Trophoblast cell (in vitro differentiated cells and primary cell): ENCODE results near the gene ZNF775.

Source experiments
- DNase-seq, 2 donors: peaks; one replicate each; pipeline ENCODE4 v3.0.0-alpha.2; 2016
- H2AFZ ChIP-seq: 2 replicates; pipeline ENCODE4 v1.6.1; 2013; ENCODE audit warnings: low read length, moderate library complexity, mild to moderate bottlenecking; ENCODE audit not compliant: insufficient read depth, poor library complexity
- H2AK5ac ChIP-seq: 2 replicates; pipeline ENCODE4 v1.6.1; 2013; ENCODE audit warnings: mild to moderate bottlenecking, low read length
- H2BK120ac ChIP-seq: 2 replicates; pipeline ENCODE4 v1.6.1; 2013; ENCODE audit warnings: low read length, mild to moderate bottlenecking, moderate library complexity; ENCODE audit not compliant: insufficient read depth, poor library complexity
- H2BK12ac ChIP-seq: 2 replicates; pipeline ENCODE4 v1.6.1; 2013; ENCODE audit warnings: mild to moderate bottlenecking, low read length, moderate library complexity
- H2BK5ac ChIP-seq: 2 replicates; pipeline ENCODE4 v1.6.1; 2013; ENCODE audit warnings: low read length, low read depth, moderate library complexity, mild to moderate bottlenecking; ENCODE audit not compliant: poor library complexity
- H3K14ac ChIP-seq: 2 replicates; pipeline ENCODE4 v1.6.1; 2013; ENCODE audit warnings: mild to moderate bottlenecking, low read length
- H3K18ac ChIP-seq: 2 replicates; pipeline ENCODE4 v1.6.1; 2013; ENCODE audit warnings: mild to moderate bottlenecking, low read length
- H3K23ac ChIP-seq: 2 replicates; pipeline ENCODE4 v1.6.1; 2013; ENCODE audit warnings: low read length
- H3K27ac ChIP-seq: 2 replicates; pipeline ENCODE4 v1.5.1; 2013; ENCODE audit warnings: low read depth, mild to moderate bottlenecking, inconsistent platforms, low read length, moderate library complexity
- H3K27me3 ChIP-seq: 2 replicates; pipeline ENCODE4 v1.6.1; 2013; ENCODE audit warnings: inconsistent platforms, mild to moderate bottlenecking, low read length, moderate library complexity; ENCODE audit not compliant: insufficient read depth
- H3K36me3 ChIP-seq, 2 experiments: 1 replicate in 1 of 2; 2 replicates in 1 of 2; pipeline ENCODE4 v1.6.1; 2013; ENCODE audit warnings: low read length in 2 of 2, mild to moderate bottlenecking in 2 of 2, moderate library complexity in 1 of 2; ENCODE audit not compliant: insufficient read depth in 2 of 2, control insufficient read depth in 1 of 2
- H3K4ac ChIP-seq: 2 replicates; pipeline ENCODE4 v1.6.1; 2013; ENCODE audit warnings: low read depth, mild to moderate bottlenecking, low read length, moderate library complexity
- H3K4me1 ChIP-seq, 2 experiments: 1 replicate in 1 of 2; 2 replicates in 1 of 2; pipeline ENCODE4 v1.6.1; 2013; ENCODE audit warnings: low read length in 2 of 2, mild to moderate bottlenecking in 2 of 2, moderate library complexity in 1 of 2; ENCODE audit not compliant: insufficient read depth in 2 of 2, control insufficient read depth in 1 of 2
- H3K4me2 ChIP-seq: 2 replicates; pipeline ENCODE4 v1.6.1; 2013; ENCODE audit warnings: inconsistent platforms, mild to moderate bottlenecking, low read length, moderate library complexity
- H3K4me3 ChIP-seq: 2 replicates; pipeline ENCODE4 v1.5.1; 2013; ENCODE audit warnings: mild to moderate bottlenecking, low read depth, low read length, inconsistent platforms
- H3K79me1 ChIP-seq: one replicate; pipeline ENCODE4 v1.6.1; 2013; ENCODE audit warnings: low read length
- H3K79me2 ChIP-seq: 2 replicates; pipeline ENCODE4 v1.6.1; 2013; ENCODE audit warnings: low read length, mild to moderate bottlenecking; ENCODE audit not compliant: control insufficient read depth, insufficient read depth, poor library complexity
- H3K9ac ChIP-seq: 2 replicates; pipeline ENCODE4 v1.6.1; 2013; ENCODE audit warnings: mild to moderate bottlenecking, low read length
- H3K9me3 ChIP-seq: 2 replicates; pipeline ENCODE4 v1.6.1; 2013; ENCODE audit warnings: low read depth, mild to moderate bottlenecking, control low read depth, inconsistent platforms, low read length; ENCODE audit not compliant: insufficient read depth
- H4K12ac ChIP-seq: 2 replicates; pipeline ENCODE4 v1.6.1; 2013; ENCODE audit warnings: low read depth, mild to moderate bottlenecking, low read length, moderate library complexity
- H4K8ac ChIP-seq: 2 replicates; pipeline ENCODE4 v1.6.1; 2013; ENCODE audit warnings: low read depth, mild to moderate bottlenecking, low read length, moderate library complexity
- H4K91ac ChIP-seq: one replicate; pipeline ENCODE4 v1.6.1; 2013; ENCODE audit warnings: low read depth, mild to moderate bottlenecking, low read length, moderate library complexity
- whole genome bisulfite sequencing: extraction: QIAGEN DNeasy Blood & Tissue Kit; methylation state at CpG from one replicate; pipeline ENCODE4 v1.1.7; 2013; ENCODE audit warnings: missing lambda C conversion rate; ENCODE audit not compliant: insufficient read length, insufficient coverage; ENCODE audit errors: extremely low coverage; 5-methylcytosine and 5-hydroxymethylcytosine counted together

Gene ZNF775

GRCh38 chr7:150399421-150400007 lies 20.4 kb downstream of the ZNF775 start:
- Histone ChIP-seq H4K8ac (peak overlapping the region; percentile 81), H4K12ac (no peak overlapping the region), H3K9me3 (peaks cover 1% of the 10 kb centered on the region), H3K4me3 (no peak overlapping the region), H2BK120ac (peak overlapping the region; percentile 90), H3K4ac (peak overlapping the region; percentile 58), H4K91ac (peak overlapping the region; percentile 96), H3K18ac (peak overlapping the region; percentile 60), H3K9ac (no peak overlapping the region), H3K27ac (peak overlapping the region; percentile 99), H3K79me2 (peaks cover 20% of the 10 kb centered on the region), H3K23ac (no peak overlapping the region), H2AFZ (no peak overlapping the region), H3K36me3 (peaks cover 18 to 20% of the 10 kb centered on the region in 2 experiments), H3K4me2 (peak overlapping the region; percentile 18), H2AK5ac (peak overlapping the region; percentile 92), H3K4me1 (peaks cover 52 to 72% of the 10 kb centered on the region in 2 experiments), H3K14ac (peak overlapping the region; percentile 83), H2BK12ac (peak overlapping the region; percentile 87), H2BK5ac (peak overlapping the region; percentile 97), H3K79me1 (peaks cover 60% of the 10 kb centered on the region), H3K27me3 (no peaks in the 10 kb centered on the region)
- WGBS = no CpG with 5 or more reads among the region's 15 CpGs
- no peak for DNase-seq

GRCh38 chr7:150400008-150400787 lies 21.1 kb downstream of the ZNF775 start:
- Histone ChIP-seq H3K4me1 (peaks cover 52 to 74% of the 10 kb centered on the region in 2 experiments), H3K4ac (no peak overlapping the region), H3K9ac (no peak overlapping the region), H2AFZ (no peak overlapping the region), H3K4me2 (peak overlapping the region; percentile 25), H3K79me2 (peaks cover 26% of the 10 kb centered on the region), H4K12ac (no peak overlapping the region), H2AK5ac (no peak overlapping the region), H2BK5ac (peak overlapping the region; percentile 62), H3K79me1 (peaks cover 66% of the 10 kb centered on the region), H2BK12ac (peak overlapping the region; percentile 21), H3K27ac (peak overlapping the region; percentile 99), H3K18ac (no peak overlapping the region), H2BK120ac (peak overlapping the region; percentile 27), H3K36me3 (peaks cover 18 to 20% of the 10 kb centered on the region in 2 experiments), H3K9me3 (peaks cover 1% of the 10 kb centered on the region), H3K27me3 (no peaks in the 10 kb centered on the region), H3K14ac (no peak overlapping the region), H3K4me3 (no peak overlapping the region), H4K91ac (peak overlapping the region; percentile 25), H4K8ac (no peak overlapping the region), H3K23ac (no peak overlapping the region)
- no CpG with 5 or more reads among the region's 11 CpGs for WGBS
- DNase-seq = peak; percentile 72 to 86

- Histone ChIP-seq H3K79me1 (peaks cover 74% of the 10 kb centered on the region), H4K8ac (peak overlapping the region; percentile 87), H3K4me2 (peak overlapping the region; percentile 25), H3K4ac (peak overlapping the region; percentile 90), H2AFZ (peak overlapping the region; percentile 45), H3K79me2 (peaks cover 33% of the 10 kb centered on the region), H2BK5ac (peak overlapping the region; percentile 97), H3K9ac (no peak overlapping the region), H2BK120ac (peak overlapping the region; percentile 98), H4K91ac (peak overlapping the region; percentile 97), H4K12ac (peak overlapping the region; percentile 23), H2AK5ac (peak overlapping the region; percentile 93), H3K9me3 (peaks cover 1% of the 10 kb centered on the region), H3K14ac (peak overlapping the region; percentile 97), H3K36me3 (peaks cover 18 to 20% of the 10 kb centered on the region in 2 experiments), H2BK12ac (peak overlapping the region; percentile 98), H3K18ac (peak overlapping the region; percentile 92), H3K4me1 (peaks cover 52 to 72% of the 10 kb centered on the region in 2 experiments), H3K4me3 (no peak overlapping the region), H3K27me3 (no peaks in the 10 kb centered on the region), H3K27ac (peak overlapping the region; percentile 93), H3K23ac (no peak overlapping the region)
- DNase-seq = peak in 1 of 2 donors; percentile 12
- WGBS = no CpG with 5 or more reads among the region's 15 CpGs
Observed at GRCh38 chr7:150400788-150401423, 21.8 kb downstream of the ZNF775 start.

- Histone ChIP-seq H3K4me3 (no peak overlapping the region), H2BK120ac (peak overlapping the region; percentile 98), H3K27me3 (no peaks in the 10 kb centered on the region), H3K23ac (no peak overlapping the region), H3K14ac (peak overlapping the region; percentile 97), H3K4ac (peak overlapping the region; percentile 90), H3K36me3 (peaks cover 16 to 18% of the 10 kb centered on the region in 2 experiments), H2AK5ac (peak overlapping the region; percentile 93), H3K18ac (peak overlapping the region; percentile 92), H2BK12ac (peak overlapping the region; percentile 98), H3K79me1 (peaks cover 75% of the 10 kb centered on the region), H2BK5ac (peak overlapping the region; percentile 97), H4K12ac (no peak overlapping the region), H4K8ac (peak overlapping the region; percentile 87), H2AFZ (peak overlapping the region; percentile 33), H3K27ac (peak overlapping the region; percentile 93), H3K79me2 (peaks cover 38% of the 10 kb centered on the region), H4K91ac (peak overlapping the region; percentile 97), H3K9me3 (peaks cover 1% of the 10 kb centered on the region), H3K4me1 (peaks cover 55 to 72% of the 10 kb centered on the region in 2 experiments), H3K4me2 (no peak overlapping the region), H3K9ac (no peak overlapping the region)
- WGBS = no CpG with 5 or more reads among the region's 1 CpG
- no peak for DNase-seq
Observed at GRCh38 chr7:150401424-150401790, 22.3 kb downstream of the ZNF775 start.
